GM18861 (cell line): Measurements from ENCODE around the gene PLCG1.

ENCODE experiments used
- ATAC-seq: cut with Tn5 transposase; IDR thresholded peaks from one replicate; pipeline ENCODE4 v1.9.1; 2021; ENCODE audit not compliant: unreplicated experiment

The PLCG1 gene

GRCh38 chr20:41142245-41142644 is 4.9 kb downstream of the PLCG1 start:
- no peak for ATAC-seq

GRCh38 chr20:41142919-41143318 is 5.6 kb downstream of the PLCG1 start:
- no peak for ATAC-seq

GRCh38 chr20:41143354-41143753 is 6.0 kb downstream of the PLCG1 start:
- no peak for ATAC-seq

- ATAC-seq = no peak
Observed at GRCh38 chr20:41145317-41145716, 8.0 kb downstream of the PLCG1 start.

- no peak for ATAC-seq
Observed at GRCh38 chr20:41145821-41146620, 8.7 kb downstream of the PLCG1 start.

- ATAC-seq = no peak
Observed at GRCh38 chr20:41147767-41148191, 10.4 kb downstream of the PLCG1 start.

- ATAC-seq = no peak
Observed at GRCh38 chr20:41148942-41149341, 11.6 kb downstream of the PLCG1 start.

- ATAC-seq = no peak
Observed at GRCh38 chr20:41150664-41151063, 13.3 kb downstream of the PLCG1 start.

GRCh38 chr20:41151134-41151869 is 14.0 kb downstream of the PLCG1 start:
- ATAC-seq = no peak

- no peak for ATAC-seq
Observed at GRCh38 chr20:41152108-41152757, 14.9 kb downstream of the PLCG1 start.

- ATAC-seq = no peak
Observed at GRCh38 chr20:41154436-41155176, 17.3 kb downstream of the PLCG1 start.

GRCh38 chr20:41155261-41155660 is 17.9 kb downstream of the PLCG1 start:
- ATAC-seq = no peak

GRCh38 chr20:41158082-41158625 is 20.8 kb downstream of the PLCG1 start:
- ATAC-seq = no peak

- ATAC-seq = no peak
Observed at GRCh38 chr20:41159547-41159946, 22.2 kb downstream of the PLCG1 start.

- no peak for ATAC-seq
Observed at GRCh38 chr20:41160686-41161085, 23.3 kb downstream of the PLCG1 start.

GRCh38 chr20:41161886-41162285 is 24.5 kb downstream of the PLCG1 start:
- ATAC-seq = no peak

GRCh38 chr20:41162396-41162795 is 25.1 kb downstream of the PLCG1 start:
- ATAC-seq = no peak

- no peak for ATAC-seq
Observed at GRCh38 chr20:41163821-41164220, 26.5 kb downstream of the PLCG1 start.

- ATAC-seq = no peak
Observed at GRCh38 chr20:41165001-41165882, 27.9 kb downstream of the PLCG1 start.
